Epithelial cell of prostate (primary cell): ENCODE data around the gene PDLIM7.
A peak's percentile ranks its signal among the peaks of the same experiment; 100 is the strongest.

ENCODE experiments used
- DNase-seq: peaks from one replicate; pipeline ENCODE4 v3.0.0-alpha.2; 2011; ENCODE audit warnings: low read depth, low spot score
- H3K27ac ChIP-seq: fragments of 450-650 bp; 2 replicates; pipeline ENCODE4 v1.5.1; 2017; ENCODE audit warnings: mild to moderate bottlenecking

The PDLIM7 gene

GRCh38 chr5:177459819-177460628 lies 37.4 kb downstream of the PDLIM7 start:
- no peak overlapping the region for H3K27ac ChIP-seq

GRCh38 chr5:177459357-177459756 lies 38.0 kb downstream of the PDLIM7 start:
- DNase-seq: no peak
- H3K27ac ChIP-seq: no peak overlapping the region

More at GRCh38 chr5:177459819-177460628, 37.4 kb downstream of the PDLIM7 start:
- DNase-seq: no peak

- no peak overlapping the region for H3K27ac ChIP-seq
- no peak for DNase-seq
These were observed 38.5 kb downstream of the PDLIM7 start for GRCh38 chr5:177458912-177459350.

GRCh38 chr5:177457852-177458681 lies 39.3 kb downstream of the PDLIM7 start:
- H3K27ac ChIP-seq: no peak overlapping the region

DNA sequence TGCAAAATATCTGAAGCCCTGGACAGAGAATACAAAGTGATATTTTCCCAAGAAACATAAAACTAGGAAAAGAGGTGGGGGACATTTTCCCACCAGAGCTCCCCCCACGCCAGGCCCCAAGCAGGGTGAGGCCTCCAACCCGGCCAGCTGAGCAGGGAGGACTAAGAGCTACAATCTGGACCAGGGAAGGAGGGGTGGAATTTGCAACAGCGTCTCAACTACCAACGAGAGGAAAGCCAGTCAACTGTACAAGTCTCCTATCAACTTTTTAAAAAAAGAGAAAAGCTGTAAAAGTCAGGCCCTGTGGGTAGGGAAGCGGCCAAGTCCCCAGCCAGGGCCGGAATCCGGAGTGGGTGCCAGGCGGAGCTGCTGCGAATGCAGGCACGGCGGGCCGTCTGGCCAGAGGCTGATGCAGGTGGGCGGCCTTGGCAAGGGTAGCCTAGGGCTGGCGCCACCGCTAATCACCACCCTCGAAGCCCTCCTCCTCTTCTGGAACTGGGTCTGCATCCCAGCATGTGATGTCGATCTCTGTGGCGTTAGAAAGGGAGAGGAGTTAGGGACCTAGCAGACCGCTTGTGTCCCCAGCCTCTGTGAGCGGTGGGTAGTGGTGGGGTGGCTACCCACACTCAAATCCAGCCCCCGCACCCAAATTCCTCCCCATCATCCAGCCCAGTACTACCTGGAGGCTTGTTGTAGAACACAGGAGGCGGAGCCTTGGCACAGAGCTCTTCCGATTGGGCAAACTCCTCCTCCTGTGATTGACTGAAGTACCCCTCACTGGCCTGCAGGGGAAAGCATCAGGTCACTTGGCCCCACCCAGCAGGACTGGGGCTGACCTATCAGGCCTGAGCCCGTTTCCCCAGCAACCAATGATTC lies 40.2 kb downstream of the PDLIM7 start:
- DNase-seq: peak; percentile 87
- no peak overlapping the region for H3K27ac ChIP-seq

More at GRCh38 chr5:177457852-177458681, 39.3 kb downstream of the PDLIM7 start:
- no peak for DNase-seq

- H3K27ac ChIP-seq: no peak overlapping the region
- DNase-seq: no peak
These were observed 40.8 kb downstream of the PDLIM7 start for GRCh38 chr5:177456591-177456964.

DNA sequence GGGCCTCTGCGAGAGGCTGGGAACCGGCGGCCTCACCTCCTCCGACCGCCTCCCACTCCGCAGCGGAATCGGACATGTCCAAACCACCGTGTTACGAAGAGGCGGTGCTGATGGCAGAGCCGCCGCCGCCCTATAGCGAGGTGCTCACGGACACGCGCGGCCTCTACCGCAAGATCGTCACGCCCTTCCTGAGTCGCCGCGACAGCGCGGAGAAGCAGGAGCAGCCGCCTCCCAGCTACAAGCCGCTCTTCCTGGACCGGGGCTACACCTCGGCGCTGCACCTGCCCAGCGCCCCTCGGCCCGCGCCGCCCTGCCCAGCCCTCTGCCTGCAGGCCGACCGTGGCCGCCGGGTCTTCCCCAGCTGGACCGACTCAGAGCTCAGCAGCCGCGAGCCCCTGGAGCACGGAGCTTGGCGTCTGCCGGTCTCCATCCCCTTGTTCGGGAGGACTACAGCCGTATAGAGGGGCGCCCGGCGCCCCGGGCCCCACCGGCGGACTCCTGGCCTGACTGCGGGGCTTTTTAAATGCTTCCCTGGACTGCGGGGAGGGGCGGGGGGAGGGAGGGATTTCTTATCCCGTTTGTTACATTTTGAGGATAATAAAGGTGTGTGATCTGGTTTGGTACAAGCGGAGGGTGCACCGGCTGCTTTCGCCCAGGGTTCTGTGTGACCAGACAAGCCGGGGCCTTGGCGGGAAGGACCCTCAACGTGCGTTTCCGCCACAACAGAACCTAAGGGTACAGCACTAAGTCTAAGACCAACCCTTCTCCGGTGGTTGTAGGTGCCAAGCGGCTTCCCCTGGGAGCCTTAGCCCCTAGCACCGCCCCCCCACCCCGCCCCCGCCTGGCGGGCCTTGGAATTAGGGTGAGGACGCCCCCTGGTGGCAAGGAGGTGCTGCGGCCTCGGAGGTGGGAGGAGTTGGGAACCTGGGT lies 41.5 kb downstream of the PDLIM7 start:
- peak overlapping the region; percentile 71 for H3K27ac ChIP-seq
- no peak for DNase-seq

DNA sequence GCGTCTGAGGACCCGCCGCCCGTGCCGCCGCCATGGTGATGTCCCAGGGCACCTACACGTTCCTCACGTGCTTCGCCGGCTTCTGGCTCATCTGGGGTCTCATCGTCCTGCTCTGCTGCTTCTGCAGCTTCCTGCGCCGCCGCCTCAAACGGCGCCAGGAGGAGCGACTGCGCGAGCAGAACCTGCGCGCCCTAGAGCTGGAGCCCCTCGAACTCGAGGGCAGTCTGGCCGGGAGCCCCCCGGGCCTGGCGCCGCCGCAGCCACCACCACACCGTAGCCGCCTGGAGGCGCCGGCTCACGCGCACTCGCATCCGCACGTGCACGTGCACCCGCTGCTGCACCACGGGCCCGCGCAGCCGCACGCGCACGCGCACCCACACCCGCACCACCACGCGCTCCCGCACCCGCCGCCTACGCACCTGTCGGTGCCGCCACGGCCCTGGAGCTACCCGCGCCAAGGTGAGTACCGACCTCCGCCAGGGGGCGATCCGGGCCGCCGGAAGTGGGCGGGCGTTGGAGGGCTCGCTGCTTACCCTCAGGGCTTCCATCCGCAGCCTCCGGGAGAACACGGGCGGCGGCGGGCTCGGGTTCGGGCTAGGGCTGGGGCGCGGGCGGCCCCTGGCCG lies 42.3 kb downstream of the PDLIM7 start:
- DNase-seq: no peak

GRCh38 chr5:177454397-177455035 lies 42.9 kb downstream of the PDLIM7 start:
- H3K27ac ChIP-seq: peak overlapping the region; percentile 71
- DNase-seq: no peak

More for the DNA sequence above, 42.3 kb downstream of the PDLIM7 start:
- peak overlapping the region; percentile 71 for H3K27ac ChIP-seq

- no peak for DNase-seq
- no peak overlapping the region for H3K27ac ChIP-seq
These were observed 43.5 kb downstream of the PDLIM7 start for GRCh38 chr5:177453852-177454396.

DNA sequence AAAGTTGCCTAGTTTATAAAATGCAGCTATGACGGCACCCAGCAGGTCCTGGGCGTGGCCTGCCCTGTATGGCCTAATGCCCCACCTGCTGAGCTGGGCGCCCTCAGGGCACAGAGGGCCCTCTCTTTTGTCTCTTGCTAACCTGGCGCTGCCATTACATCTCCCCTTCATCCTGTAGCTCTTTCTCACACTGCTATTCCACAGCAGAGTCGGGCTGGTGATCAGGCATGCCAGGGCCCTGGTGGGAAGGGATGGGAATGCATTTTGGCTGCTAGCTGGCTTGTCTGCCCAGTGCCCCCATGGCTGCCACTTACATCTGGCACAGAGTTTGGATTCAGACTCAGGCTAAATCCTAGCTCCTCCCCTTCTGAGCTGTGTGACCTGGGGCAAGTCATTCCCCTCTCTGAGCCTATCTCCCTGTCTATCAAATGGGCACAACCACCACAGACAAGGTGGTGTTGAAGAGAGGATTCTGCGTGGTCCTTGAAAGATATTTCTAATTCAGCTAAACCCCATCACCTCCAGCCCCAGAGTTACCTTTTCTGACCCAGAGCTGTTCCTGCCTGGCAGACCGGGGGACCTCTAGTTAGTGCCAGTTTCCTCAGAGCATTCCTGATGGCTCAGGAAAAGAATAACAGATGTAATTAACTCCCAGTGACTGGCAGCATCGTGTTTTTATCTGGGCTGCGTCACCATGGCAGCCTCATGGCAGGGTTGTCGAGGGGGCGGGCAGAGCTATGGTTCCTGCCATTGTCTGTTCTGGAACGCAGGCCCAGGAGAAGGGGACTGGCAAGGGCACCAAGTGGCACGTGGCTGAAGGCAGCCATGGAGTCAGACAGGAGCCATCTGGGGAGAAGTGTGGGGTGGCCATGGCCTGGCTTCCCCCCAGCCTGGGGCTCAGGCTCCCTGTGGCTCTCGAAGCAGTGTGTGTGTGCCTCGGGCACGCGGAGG lies 44.4 kb downstream of the PDLIM7 start:
- DNase-seq: no peak
- no peak overlapping the region for H3K27ac ChIP-seq

GRCh38 chr5:177450667-177451424 lies 46.6 kb downstream of the PDLIM7 start:
- DNase-seq: no peak
- H3K27ac ChIP-seq: no peak overlapping the region

- DNase-seq: no peak
- H3K27ac ChIP-seq: no peak overlapping the region
These were observed 48.0 kb downstream of the PDLIM7 start for GRCh38 chr5:177449140-177450061.

GRCh38 chr5:177448244-177448950 lies 49.0 kb downstream of the PDLIM7 start:
- peak overlapping the region; percentile 40 for H3K27ac ChIP-seq
- DNase-seq: no peak
